ENCODE measurements around the gene PJVK.

The PJVK gene

DNA sequence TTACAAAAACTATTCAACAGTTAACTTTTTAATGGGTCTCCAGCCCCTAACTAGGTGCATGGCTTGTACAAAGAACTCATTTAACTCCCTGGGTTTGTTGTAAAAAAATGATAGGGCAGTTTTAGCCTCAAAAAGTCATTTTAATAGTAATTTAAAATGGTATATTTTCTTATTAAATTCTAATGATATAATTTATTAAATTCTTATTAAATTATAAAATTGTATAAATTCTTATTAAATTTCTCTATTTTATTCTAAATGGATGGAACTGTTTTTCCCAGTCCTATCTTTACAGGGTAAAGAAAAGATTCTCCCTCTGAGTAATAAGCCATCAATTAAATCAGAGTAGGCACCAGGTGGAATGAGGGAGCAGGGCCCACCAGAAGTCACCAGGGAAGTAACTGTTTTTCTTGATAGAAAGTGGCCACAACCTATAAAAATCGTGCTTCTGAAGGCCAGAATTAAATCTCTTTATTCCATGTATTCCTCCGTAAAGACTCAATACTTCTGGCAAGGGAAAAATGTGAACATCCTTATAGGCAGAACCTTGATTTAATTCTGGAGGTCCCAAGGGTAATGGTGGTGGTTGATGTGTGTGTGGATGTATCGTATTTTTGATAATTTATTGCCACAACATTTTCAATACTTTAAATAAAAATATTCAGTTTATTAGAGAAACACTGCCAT, 26.4 kb downstream of the PJVK start:
- Histone ChIP-seq H3K27me3 (ENCODE audit: control insufficient read depth, insufficient read depth, low read length) (no peaks in the 10 kb centered on the region), H3K4me3 (ENCODE audit: low read length) (peak overlapping the region; percentile 83), H3K27ac (ENCODE audit: low read depth, low read length) (no peak overlapping the region), H3K36me3 (ENCODE audit: control insufficient read depth, insufficient read depth, low read length) (no peaks in the 10 kb centered on the region), H3K9ac (ENCODE audit: low read length) (no peak overlapping the region), H3K4me1 (ENCODE audit: control insufficient read depth, insufficient read depth, low read length) (peaks cover 16% of the 10 kb centered on the region)

DNA sequence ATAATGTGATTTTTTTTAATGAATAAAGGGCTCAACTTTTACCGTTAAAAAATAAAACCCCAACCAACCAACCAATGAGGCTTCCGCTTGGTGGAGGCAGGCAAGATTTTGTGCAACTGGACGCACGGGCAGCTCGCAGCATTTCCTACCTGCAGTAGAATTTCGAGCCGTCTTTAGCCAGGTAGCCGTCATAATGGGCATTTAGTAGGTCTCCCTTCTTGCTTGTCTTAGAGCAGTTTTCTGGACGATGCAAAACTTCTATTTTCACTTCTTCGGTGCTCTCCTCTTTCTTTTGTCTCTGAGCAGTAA, 26.9 kb downstream of the PJVK start:
- H3K4me1 ChIP-seq (ENCODE audit: control insufficient read depth, insufficient read depth, low read length): peaks cover 17% of the 10 kb centered on the region
- H3K36me3 ChIP-seq (ENCODE audit: control insufficient read depth, insufficient read depth, low read length): no peaks in the 10 kb centered on the region
- H3K9ac ChIP-seq (ENCODE audit: low read length): peak overlapping the region; percentile 50
- H3K27me3 ChIP-seq (ENCODE audit: control insufficient read depth, insufficient read depth, low read length): no peaks in the 10 kb centered on the region
- H3K27ac ChIP-seq (ENCODE audit: low read depth, low read length): peak overlapping the region; percentile 90
- peak overlapping the region; percentile 83 for H3K4me3 ChIP-seq (ENCODE audit: low read length)

DNA sequence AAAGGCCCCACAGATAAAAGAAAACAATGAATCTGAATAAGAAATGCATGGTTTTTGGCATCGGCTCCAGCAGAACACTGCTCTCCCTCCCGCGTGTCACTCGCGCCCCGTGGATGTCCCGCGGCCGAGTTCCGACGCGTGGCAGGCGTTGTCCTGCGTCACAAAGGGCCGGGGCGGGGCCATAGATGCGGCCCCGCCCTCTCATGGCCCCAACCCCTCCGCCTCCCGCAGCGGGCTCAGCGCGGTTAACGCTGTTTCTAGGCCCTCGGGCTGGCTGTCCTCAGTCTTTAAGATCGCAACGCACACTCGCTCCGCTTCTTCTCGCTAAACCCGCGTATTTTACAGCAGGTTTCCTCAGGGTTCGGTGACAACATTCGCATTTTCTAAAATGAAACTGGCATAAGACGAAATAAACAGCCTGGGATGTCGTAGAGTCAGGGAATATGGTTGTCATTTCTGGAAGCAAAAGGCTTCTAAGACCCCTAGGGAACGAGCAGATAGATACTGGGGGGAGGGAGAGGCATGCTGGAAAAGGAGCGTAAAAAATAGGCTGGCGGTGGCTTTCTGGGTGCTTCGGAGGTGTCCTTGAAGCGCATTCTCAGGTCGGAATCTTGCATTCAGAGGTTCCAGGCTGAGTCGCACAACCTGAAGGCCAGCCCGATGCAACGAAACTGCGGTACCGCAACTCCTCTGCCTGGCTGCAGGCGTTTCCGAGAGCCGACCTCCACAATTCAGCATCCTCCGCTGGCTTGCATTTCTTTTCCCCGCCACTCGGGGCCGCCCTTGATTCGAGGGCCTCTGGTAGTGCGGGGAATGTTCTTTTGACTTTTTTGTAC, 27.5 kb downstream of the PJVK start, which contains the start of gene FKBP7:
Gene FKBP7 (minus strand): TSS at position 162 of the 836 bp plus-strand sequence. CDS start 101 bp downstream, at position 61.
- Histone ChIP-seq H3K27ac (ENCODE audit: low read depth, low read length) (peak within 1 kb of the TSS; percentile 90), H3K4me3 (ENCODE audit: low read length) (peak within 1 kb of the TSS; percentile 83), H3K36me3 (ENCODE audit: control insufficient read depth, insufficient read depth, low read length) (no peaks in the 10 kb centered on the region), H3K27me3 (ENCODE audit: control insufficient read depth, insufficient read depth, low read length) (no peaks in the 10 kb centered on the region), H3K4me1 (ENCODE audit: control insufficient read depth, insufficient read depth, low read length) (peaks cover 17% of the 10 kb centered on the region), H3K9ac (ENCODE audit: low read length) (peak within 1 kb of the TSS; percentile 60)

DNA sequence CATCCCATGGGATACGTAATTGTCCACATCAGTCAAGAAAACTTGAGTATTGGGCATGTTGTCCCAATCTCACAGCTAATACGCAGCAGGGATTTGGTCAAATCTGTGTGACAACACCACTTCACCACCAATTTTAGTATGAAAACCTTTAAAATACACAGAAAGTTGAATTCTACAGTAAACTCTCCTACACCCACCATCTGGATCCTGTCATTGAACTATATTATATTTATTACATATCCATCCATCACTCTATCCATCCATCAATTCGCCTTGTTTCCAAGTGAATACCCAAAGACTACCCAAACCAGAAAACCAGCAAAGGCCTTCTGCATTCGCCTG, 28.1 kb downstream of the PJVK start:
- H3K9ac ChIP-seq (ENCODE audit: low read length): no peak overlapping the region
- no peaks in the 10 kb centered on the region for H3K36me3 ChIP-seq (ENCODE audit: control insufficient read depth, insufficient read depth, low read length)
- peak overlapping the region; percentile 83 for H3K4me3 ChIP-seq (ENCODE audit: low read length)
- no peaks in the 10 kb centered on the region for H3K27me3 ChIP-seq (ENCODE audit: control insufficient read depth, insufficient read depth, low read length)
- H3K27ac ChIP-seq (ENCODE audit: low read depth, low read length): peak overlapping the region; percentile 90
- peaks cover 17% of the 10 kb centered on the region for H3K4me1 ChIP-seq (ENCODE audit: control insufficient read depth, insufficient read depth, low read length)

DNA sequence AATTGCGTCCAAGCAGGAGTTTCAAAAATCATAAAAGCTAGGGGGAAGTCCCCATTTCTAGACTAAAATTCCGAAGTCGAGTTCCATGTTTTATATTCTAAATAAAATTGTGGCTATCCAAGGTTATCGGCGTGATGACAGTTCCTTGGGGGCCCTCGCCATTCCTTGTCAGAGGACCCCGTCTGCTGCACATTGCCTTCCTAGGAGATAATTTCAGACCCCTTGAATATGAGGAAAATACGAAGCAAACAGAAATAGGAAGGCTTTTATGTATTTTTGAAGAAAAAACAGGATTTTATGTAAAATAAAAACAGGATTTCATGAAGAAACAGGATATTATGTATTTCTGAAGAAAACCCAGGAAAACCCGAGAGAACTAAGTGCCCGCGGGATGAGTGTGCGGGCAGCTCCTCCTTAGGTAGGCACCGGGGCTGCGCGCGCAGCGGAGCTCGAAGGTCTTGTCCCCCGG, 28.6 kb downstream of the PJVK start:
- Histone ChIP-seq H3K27me3 (ENCODE audit: control insufficient read depth, insufficient read depth, low read length) (no peaks in the 10 kb centered on the region), H3K27ac (ENCODE audit: low read depth, low read length) (peak overlapping the region; percentile 90), H3K36me3 (ENCODE audit: control insufficient read depth, insufficient read depth, low read length) (no peaks in the 10 kb centered on the region), H3K4me3 (ENCODE audit: low read length) (peak overlapping the region; percentile 52), H3K4me1 (ENCODE audit: control insufficient read depth, insufficient read depth, low read length) (peaks cover 20% of the 10 kb centered on the region), H3K9ac (ENCODE audit: low read length) (no peak overlapping the region)

DNA sequence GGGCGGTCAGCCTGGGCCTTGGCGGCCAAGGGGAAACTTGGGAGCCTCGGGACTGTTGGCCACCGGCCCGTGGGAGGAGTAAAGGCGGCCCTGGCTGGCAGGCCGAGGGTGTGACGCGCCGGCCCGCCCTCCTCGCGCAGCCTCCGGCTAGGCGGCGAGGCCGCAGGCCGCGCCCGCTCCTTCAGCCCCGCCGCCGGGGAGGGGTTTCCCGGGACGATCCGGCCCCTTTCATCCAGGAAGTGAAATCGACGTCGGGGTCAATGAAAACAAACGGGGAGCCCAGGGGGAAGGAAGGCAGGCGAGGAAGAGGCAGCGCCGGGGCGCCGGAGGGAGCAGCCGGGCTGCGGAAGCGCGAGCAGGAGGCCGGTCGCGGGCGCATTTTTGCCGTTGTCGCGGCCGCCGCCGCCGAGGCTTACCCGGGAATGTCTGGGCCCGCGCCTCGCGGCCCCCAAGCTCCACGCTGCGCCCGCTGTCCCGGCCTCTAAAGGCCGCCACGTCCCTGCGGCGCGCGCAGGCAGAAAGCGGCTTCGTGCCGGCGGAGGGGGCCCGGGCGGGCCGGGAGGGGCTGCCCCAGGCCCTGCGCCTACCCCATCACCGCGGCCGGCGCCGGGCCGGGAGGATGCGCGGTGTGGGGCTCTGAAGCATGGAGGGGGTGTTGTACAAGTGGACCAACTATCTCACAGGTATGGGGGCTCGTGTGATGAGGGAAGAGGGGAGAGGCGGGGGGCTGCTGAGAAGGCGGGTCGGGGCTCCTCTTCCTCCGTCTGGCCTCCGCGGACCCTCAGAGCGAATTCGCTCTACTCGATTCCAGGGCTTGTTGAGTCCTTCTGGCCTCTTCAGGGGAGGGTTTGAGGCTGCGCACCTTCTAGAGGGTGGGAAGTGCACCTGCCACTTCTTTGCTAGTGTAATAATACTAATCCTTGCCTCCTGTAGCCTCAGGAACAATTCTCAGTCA, 29.3 kb downstream of the PJVK start, which contains the start of gene PLEKHA3:
Gene PLEKHA3 (plus strand): TSS at position 231 of the 955 bp plus-strand sequence. CDS start 413 bp downstream, at position 644.
- H3K4me1 ChIP-seq (ENCODE audit: control insufficient read depth, insufficient read depth, low read length): peaks cover 20% of the 10 kb centered on the region

DNA sequence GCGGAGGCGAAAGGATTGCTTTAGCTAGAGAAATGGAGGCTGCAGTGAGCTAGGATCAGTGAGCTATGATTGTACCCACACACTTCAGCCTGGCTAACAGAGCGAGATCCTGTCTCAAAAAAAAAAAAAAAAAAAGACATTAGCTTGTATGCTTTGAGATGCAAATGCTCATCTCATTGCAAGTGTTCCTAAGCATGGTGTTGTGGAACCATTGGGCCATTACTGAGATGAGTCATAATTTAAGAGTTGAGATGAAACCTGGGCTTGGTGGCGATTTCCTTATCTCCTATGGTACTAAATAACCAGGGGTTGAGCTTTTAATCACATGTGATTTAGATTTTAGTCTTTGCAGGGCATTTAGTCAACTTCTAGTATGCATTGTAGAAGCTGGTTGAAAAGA, 31.3 kb downstream of the PJVK start:
- H3K36me3 ChIP-seq (ENCODE audit: control insufficient read depth, insufficient read depth, low read length): no peaks in the 10 kb centered on the region
- H3K27ac ChIP-seq (ENCODE audit: low read depth, low read length): no peak overlapping the region
- no peak overlapping the region for H3K4me3 ChIP-seq (ENCODE audit: low read length)
- no peak overlapping the region for H3K9ac ChIP-seq (ENCODE audit: low read length)
- H3K27me3 ChIP-seq (ENCODE audit: control insufficient read depth, insufficient read depth, low read length): no peaks in the 10 kb centered on the region
- peaks cover 20% of the 10 kb centered on the region for H3K4me1 ChIP-seq (ENCODE audit: control insufficient read depth, insufficient read depth, low read length)

More for the DNA sequence above, 29.3 kb downstream of the PJVK start, which contains the start of gene PLEKHA3:
- peak within 1 kb of the TSS; percentile 88 for H3K4me3 ChIP-seq (ENCODE audit: low read length)
- H3K27ac ChIP-seq (ENCODE audit: low read depth, low read length): peak within 1 kb of the TSS; percentile 90
- no peaks in the 10 kb centered on the region for H3K27me3 ChIP-seq (ENCODE audit: control insufficient read depth, insufficient read depth, low read length)
- H3K9ac ChIP-seq (ENCODE audit: low read length): peak within 1 kb of the TSS; percentile 63
- H3K36me3 ChIP-seq (ENCODE audit: control insufficient read depth, insufficient read depth, low read length): no peaks in the 10 kb centered on the region

DNA sequence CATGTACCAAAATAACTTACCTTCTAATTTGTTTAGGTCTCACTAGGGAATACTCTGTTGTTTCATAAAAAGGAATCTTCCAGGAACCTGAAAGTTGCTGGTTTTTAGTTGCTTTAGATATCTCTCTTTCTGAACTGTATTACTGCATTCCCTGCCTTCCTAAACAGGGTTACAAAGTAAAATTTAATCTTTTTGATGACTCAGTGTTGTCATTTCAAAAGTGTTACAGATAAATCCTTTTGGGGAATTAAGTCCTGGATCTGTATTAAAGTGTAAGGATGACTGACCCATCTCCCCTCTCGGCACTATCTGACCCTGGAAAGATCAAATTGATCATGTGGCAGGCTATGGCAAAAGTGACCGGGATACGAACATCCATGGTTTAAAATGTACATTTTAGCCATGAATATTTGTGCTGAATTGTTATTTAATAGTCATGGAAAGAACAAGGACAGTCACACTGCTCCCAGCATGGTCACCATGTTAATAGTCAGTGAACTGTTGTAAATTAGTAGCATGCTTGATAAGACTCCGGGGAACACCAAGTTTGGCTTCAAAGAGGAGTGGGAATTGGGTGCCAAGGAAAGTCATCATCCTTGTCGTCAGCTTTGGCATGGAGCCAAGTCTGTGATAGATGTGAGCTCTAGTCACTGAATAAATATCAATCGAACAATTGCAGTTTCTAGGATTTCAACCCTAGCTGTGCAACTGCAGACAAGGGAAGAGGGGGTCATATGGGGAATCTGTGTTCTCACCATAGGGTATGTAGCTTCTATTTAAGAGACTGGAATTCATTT, 33.3 kb downstream of the PJVK start:
- no peak overlapping the region for H3K9ac ChIP-seq (ENCODE audit: low read length)
- peaks cover 20% of the 10 kb centered on the region for H3K4me1 ChIP-seq (ENCODE audit: control insufficient read depth, insufficient read depth, low read length)
- no peaks in the 10 kb centered on the region for H3K36me3 ChIP-seq (ENCODE audit: control insufficient read depth, insufficient read depth, low read length)
- no peak overlapping the region for H3K4me3 ChIP-seq (ENCODE audit: low read length)
- H3K27me3 ChIP-seq (ENCODE audit: control insufficient read depth, insufficient read depth, low read length): no peaks in the 10 kb centered on the region
- no peak overlapping the region for H3K27ac ChIP-seq (ENCODE audit: low read depth, low read length)

DNA sequence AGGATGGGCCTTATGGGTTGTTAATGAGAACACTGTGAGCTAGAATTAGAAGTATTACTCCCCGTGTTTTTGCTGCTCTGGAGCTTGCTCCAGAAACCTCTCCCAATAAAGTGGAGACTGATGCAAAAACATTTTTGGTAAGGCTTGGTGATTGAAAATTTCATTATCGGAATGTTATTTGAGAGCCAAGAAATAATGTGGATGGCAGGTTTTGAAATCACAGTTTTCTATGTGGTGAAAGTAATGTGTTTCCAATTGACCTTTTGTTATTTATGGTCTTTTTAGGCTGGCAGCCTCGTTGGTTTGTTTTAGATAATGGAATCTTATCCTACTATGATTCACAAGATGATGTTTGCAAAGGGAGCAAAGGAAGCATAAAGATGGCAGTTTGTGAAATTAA, 34.2 kb downstream of the PJVK start:
- H3K4me3 ChIP-seq (ENCODE audit: low read length): no peak overlapping the region
- no peak overlapping the region for H3K27ac ChIP-seq (ENCODE audit: low read depth, low read length)
- no peak overlapping the region for H3K9ac ChIP-seq (ENCODE audit: low read length)
- H3K36me3 ChIP-seq (ENCODE audit: control insufficient read depth, insufficient read depth, low read length): no peaks in the 10 kb centered on the region
- peaks cover 16% of the 10 kb centered on the region for H3K4me1 ChIP-seq (ENCODE audit: control insufficient read depth, insufficient read depth, low read length)
- no peaks in the 10 kb centered on the region for H3K27me3 ChIP-seq (ENCODE audit: control insufficient read depth, insufficient read depth, low read length)

DNA sequence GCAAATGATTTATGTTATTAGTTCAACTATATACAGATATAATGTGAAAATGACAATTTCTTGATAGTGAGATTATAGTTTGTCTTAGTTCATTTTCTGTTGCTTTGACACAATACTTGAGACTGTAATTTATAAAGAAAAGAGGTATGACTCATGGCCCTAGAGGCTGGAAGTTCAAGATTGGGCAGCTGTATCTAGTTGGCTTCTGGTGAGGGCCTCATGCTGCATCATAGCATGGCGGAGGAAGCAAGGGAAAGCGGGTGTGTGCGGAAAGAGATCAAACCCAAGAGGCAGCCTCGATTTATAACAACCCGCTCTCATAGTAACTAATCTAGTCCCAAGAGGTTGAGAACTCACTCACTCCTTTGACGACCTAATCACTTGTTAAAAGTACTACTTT, 40.4 kb downstream of the PJVK start:
- H3K4me3 ChIP-seq (ENCODE audit: low read length): no peak overlapping the region
- no peaks in the 10 kb centered on the region for H3K4me1 ChIP-seq (ENCODE audit: control insufficient read depth, insufficient read depth, low read length)
- H3K27ac ChIP-seq (ENCODE audit: low read depth, low read length): no peak overlapping the region
- no peaks in the 10 kb centered on the region for H3K27me3 ChIP-seq (ENCODE audit: control insufficient read depth, insufficient read depth, low read length)
- no peak overlapping the region for H3K9ac ChIP-seq (ENCODE audit: low read length)
- H3K36me3 ChIP-seq (ENCODE audit: control insufficient read depth, insufficient read depth, low read length): peaks cover 17% of the 10 kb centered on the region

DNA sequence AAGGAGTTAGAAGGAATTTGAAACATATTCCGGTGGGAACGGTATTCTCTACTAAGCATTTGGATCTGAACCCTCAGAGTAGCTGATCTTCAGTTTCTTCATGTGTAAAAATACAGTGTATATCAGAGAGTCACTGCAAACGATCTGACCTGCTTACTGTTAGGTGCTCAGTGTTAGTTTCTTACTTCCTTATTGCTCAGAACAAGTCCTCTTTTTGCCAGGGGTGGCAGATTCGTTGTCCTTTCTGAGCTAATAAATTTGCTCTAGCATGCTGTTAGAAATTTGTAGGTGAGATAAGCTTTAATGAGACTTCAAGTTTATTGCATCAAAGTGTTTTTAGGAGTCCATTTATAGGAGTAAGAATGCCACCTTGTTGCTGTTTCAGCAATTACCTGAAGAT, 44.9 kb downstream of the PJVK start:
- Histone ChIP-seq H3K27me3 (ENCODE audit: control insufficient read depth, insufficient read depth, low read length) (no peaks in the 10 kb centered on the region), H3K36me3 (ENCODE audit: control insufficient read depth, insufficient read depth, low read length) (peaks cover 28% of the 10 kb centered on the region), H3K27ac (ENCODE audit: low read depth, low read length) (no peak overlapping the region), H3K4me1 (ENCODE audit: control insufficient read depth, insufficient read depth, low read length) (no peaks in the 10 kb centered on the region), H3K9ac (ENCODE audit: low read length) (no peak overlapping the region), H3K4me3 (ENCODE audit: low read length) (no peak overlapping the region)

Data from rectal smooth muscle tissue (tissue), 1 donor.